K562 (cell line): Measurements from ENCODE around the gene COQ4. TPM values are rescaled to one million over a fixed set of nuclear protein-coding genes. Genes with fewer than 3 reads are reported as not detected.

Experiments
- ATAC-seq: fragments of 200-7000 bp; cut with Tn5 transposase; 3 replicates; pipeline ENCODE4 v1.9.1; 2020; ENCODE audit warnings: moderate library complexity
- BruUV-seq: library from RNA; stranded (reverse); fragments of 400-500 nt; replicated peaks from 2 replicates; lab custom pipeline; 2021; lab: Mats Ljungman, UMichigan
- CTCF ChIA-PET: fragments of 300-600 bp; formaldehyde crosslinking; extraction: SDS; loops from one replicate; lab custom pipeline; 2021; ENCODE audit warnings: low intra/inter-chr PET ratio; lab: Yijun Ruan, JAX
- POLR2A ChIA-PET: fragments of 300-600, 350-650 bp; sonication (Branson Sonifier 250); formaldehyde crosslinking; extraction: SDS; loops from one replicate; lab custom pipeline; 2021; ENCODE audit warnings: antibody characterized with exemption, inconsistent platforms; lab: Yijun Ruan, JAX
- DNase-seq, 4 experiments: peaks; one replicate each; pipeline versions ENCODE4 v3.0.0 to v3.0.0-alpha.2; 2011 to 2018; ENCODE audit warnings: low spot score in 3 of 4, mixed read lengths in 3 of 4; ENCODE audit errors: extremely low read depth in 1 of 4
- FAIRE-seq: peaks from 2 replicates; lab custom pipeline; 2011; peaks lifted over from hg19 to GRCh38; lab: Jason Lieb, UNC
- H2AFZ ChIP-seq: 2 replicates; pipeline ENCODE4 v1.6.0; 2011; ENCODE audit warnings: low read depth, low read length, control low read depth, inconsistent platforms
- H3K27ac ChIP-seq: fragments of 200-600 bp; 3 replicates; pipeline ENCODE4 v1.8.0; 2011; ENCODE audit warnings: low read depth, mild to moderate bottlenecking, control low read depth, inconsistent platforms, low read length, moderate library complexity, mixed read lengths; ENCODE audit errors: extremely low read depth
- H3K27me3 ChIP-seq, 2 experiments: fragments of 300-600 bp in 1 of 2; 2 replicates in 1 of 2; 3 replicates in 1 of 2; pipeline versions ENCODE4 v1.6.0 to v1.8.0; 2011; ENCODE audit warnings: inconsistent platforms in 2 of 2, low read length in 2 of 2, mild to moderate bottlenecking in 1 of 2, mixed read lengths in 1 of 2, moderate library complexity in 1 of 2; ENCODE audit not compliant: control insufficient read depth in 2 of 2, insufficient read depth in 2 of 2
- H3K36me3 ChIP-seq: fragments of 300-600 bp; 3 replicates; pipeline ENCODE4 v1.8.0; 2011; ENCODE audit warnings: mild to moderate bottlenecking, low read length, inconsistent platforms; ENCODE audit not compliant: control insufficient read depth, insufficient read depth
- H3K4me1 ChIP-seq, 2 experiments: fragments of 200-600 bp in 1 of 2; replicated peaks in 1 of 2; 2 replicates in 1 of 2; 3 replicates in 1 of 2; pipeline versions ENCODE4 v1.5.1 to v1.8.0; 2011; ENCODE audit warnings: inconsistent platforms in 2 of 2, low read length in 2 of 2, mild to moderate bottlenecking in 1 of 2, mixed read lengths in 1 of 2, moderate library complexity in 1 of 2; ENCODE audit not compliant: control insufficient read depth in 2 of 2, insufficient read depth in 2 of 2
- H3K4me2 ChIP-seq: 2 replicates; pipeline ENCODE4 v1.6.1; 2011; ENCODE audit warnings: low read length, control low read depth, inconsistent platforms, mixed read lengths; ENCODE audit not compliant: insufficient read depth
- H3K4me3 ChIP-seq: fragments of 200-600 bp; sonication (generic), shearing (Covaris generic); 2 replicates; pipeline ENCODE4 v1.5.1; 2016; ENCODE audit warnings: control low read depth, inconsistent platforms
- H3K79me2 ChIP-seq: fragments of 200-600 bp; 3 replicates; pipeline ENCODE4 v1.8.0; 2011; ENCODE audit warnings: low read length, inconsistent platforms; ENCODE audit not compliant: control insufficient read depth, insufficient read depth
- H3K9ac ChIP-seq, 2 experiments: 2 replicates each; pipeline versions ENCODE4 v1.6.0 to v1.6.1; 2011; ENCODE audit warnings: low read depth in 2 of 2, low read length in 2 of 2, control low read depth in 1 of 2, inconsistent platforms in 1 of 2, mild to moderate bottlenecking in 1 of 2, mixed read lengths in 1 of 2; ENCODE audit not compliant: insufficient read depth in 1 of 2
- H3K9me1 ChIP-seq: one replicate; pipeline ENCODE4 v1.6.0; 2011; ENCODE audit warnings: inconsistent platforms, mild to moderate bottlenecking, low read length, moderate library complexity; ENCODE audit not compliant: control insufficient read depth, insufficient read depth
- H3K9me3 ChIP-seq: replicated peaks from 2 replicates; pipeline ENCODE4 v1.5.1; 2011; ENCODE audit warnings: low read depth, low read length, inconsistent platforms; ENCODE audit not compliant: control insufficient read depth, insufficient read depth
- H4K20me1 ChIP-seq: replicated peaks from 2 replicates; pipeline ENCODE4 v1.6.1; 2011; ENCODE audit warnings: low read length, inconsistent platforms, mixed read lengths; ENCODE audit not compliant: control insufficient read depth, insufficient read depth
- ETV1 ChIP-seq: fragments of 450-650 bp; conservative IDR thresholded peaks from 2 replicates; pipeline ENCODE4 v1.6.1; 2016; ENCODE audit warnings: missing genetic modification characterization, control low read depth, low read depth, missing compliant biosample characterization
- KLF10 ChIP-seq: fragments of 250-450 bp; sonication (Bioruptor Pico); IDR thresholded peaks from 2 replicates; pipeline ENCODE4 v1.6.1; 2021; ENCODE audit warnings: matching md5 sums
- NCOA2 ChIP-seq, 2 experiments: fragments of 450-650 bp; IDR thresholded peaks; 2 replicates each; pipeline ENCODE4 v1.6.1; 2018; ENCODE audit warnings: mild to moderate bottlenecking in 2 of 2, moderate library complexity in 1 of 2; ENCODE audit not compliant: partially characterized antibody in 2 of 2
- PHB ChIP-seq: fragments of 250-450 bp; sonication (Bioruptor Pico); IDR thresholded peaks from 2 replicates; pipeline ENCODE4 v1.5.0; 2021
- TAF15 ChIP-seq: fragments of 200-400 bp; formaldehyde crosslinking; IDR thresholded peaks from 2 replicates; pipeline ENCODE4 v1.6.1; 2017; ENCODE audit warnings: mild to moderate bottlenecking, low read depth, low read length, moderate library complexity
- ZEB2 ChIP-seq: fragments of 450-650 bp; IDR thresholded peaks from 2 replicates; pipeline ENCODE4 v1.6.1; 2016
- ZNF121 ChIP-seq: sonication (generic); formaldehyde crosslinking; conservative IDR thresholded peaks from 2 replicates; pipeline ENCODE4 v1.8.0; 2022; ENCODE audit warnings: missing genetic modification reagents
- ZNF780A ChIP-seq: fragments of 250-450 bp; sonication (Bioruptor Pico); IDR thresholded peaks from 2 replicates; pipeline ENCODE4 v1.5.0; 2021; ENCODE audit warnings: mild to moderate bottlenecking
- WGBS: fragments of 100-300 bp; shearing (Covaris generic); methylation state at CpG from one replicate; pipeline ENCODE4 v1.1.6; 2016; ENCODE audit warnings: low coverage, mixed read lengths; ENCODE audit not compliant: insufficient coverage; ENCODE audit errors: missing lambda C conversion rate; 5-methylcytosine and 5-hydroxymethylcytosine counted together
- in situ Hi-C: fragments of 300-500 bp; cut with MboI; formaldehyde crosslinking; loops from 4 replicates; pipeline ENCODE4 v1.15.0; 2018; ENCODE audit warnings: inconsistent platforms, mixed read lengths
- intact Hi-C: fragments of 100-400 bp; cut with micrococcal nuclease; formaldehyde crosslinking; loops from 2 replicates; pipeline ENCODE4 v1.14.2; 2022
- polyA plus RNA-seq, 8 experiments: library from polyadenylated mRNA; depleted of rRNA in 4 of 8; stranded (reverse) in 5 of 8; unstranded in 3 of 8; fragments of >200 nt; fragmentation: Nextera tagmentation in 2 of 8; fragmentation: Illumina TruSeq in 1 of 8; extraction: Ambion mirVana in 2 of 8; extraction: Trizol in 1 of 8; gene quantifications; 2 replicates each; pipeline versions ENCODE4 v1.2.1 to v1.2.3, GENCODE V29; 2011 to 2014; ENCODE audit warnings: inconsistent platforms in 1 of 8, missing spikeins in 1 of 8
- total RNA-seq, 7 experiments: library from RNA; depleted of rRNA in 6 of 7; stranded (reverse); fragments of >200 nt in 6 of 7; fragmentation: Illumina TruSeq in 2 of 7; extraction: Trizol in 2 of 7; gene quantifications; 2 replicates each; pipeline versions ENCODE4 v1.2.1 to v1.2.3, GENCODE V29; 2011 to 2021; ENCODE audit warnings: low replicate concordance in 1 of 7
- TF ChIP-seq, protein P1 (sequence below): fragments of 250-450 bp; sonication (Bioruptor Pico); IDR thresholded peaks from 2 replicates; pipeline ENCODE4 v1.5.0; 2020; ENCODE audit warnings: mild to moderate bottlenecking

Gene COQ4
- total and polyA plus RNA-seq, 9 of the 15 experiments (the other 6 are each of a cell fraction or from before 2014, with no cell fraction given), result 9.1 to 135 (median 67.2) TPM

DNA sequence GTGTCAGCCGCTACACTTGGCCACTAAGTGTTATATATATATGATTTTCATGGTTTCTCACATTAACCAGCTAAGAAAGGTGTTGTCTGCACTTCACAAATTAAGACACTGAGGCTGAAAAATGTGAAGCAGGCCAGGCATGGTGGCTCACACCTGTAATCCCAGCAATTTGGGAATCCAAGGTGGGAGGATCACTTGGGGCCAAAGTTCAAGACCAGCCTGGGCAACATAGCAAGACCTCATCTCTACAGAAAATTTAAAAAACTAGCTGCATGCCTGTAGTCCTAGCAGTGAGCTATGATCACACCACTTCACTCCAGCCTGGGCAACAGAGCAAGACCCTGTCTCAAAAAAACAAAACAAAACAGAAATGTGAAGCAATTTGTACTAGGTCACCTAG, 1.8 kb downstream of the COQ4 start:
- in situ Hi-C loops (loop anchor here (5.0 to 10.0 kb wide), 2 partner anchors 1348 to 1560 kb away; no protein-coding TSS in a partner anchor), intact Hi-C loops (no loop called here)
- Histone ChIP-seq H3K4me2 (no peak overlapping the region), H3K4me3 (no peak overlapping the region), H3K27me3 (no peaks in the 10 kb centered on the region), H2AFZ (no peak overlapping the region), H3K4me1 (peaks cover 13 to 30% of the 10 kb centered on the region in 2 experiments), H3K27ac (no peak overlapping the region), H3K79me2 (peaks cover 49% of the 10 kb centered on the region), H3K36me3 (peaks cover 69% of the 10 kb centered on the region), H4K20me1 (0 out of 2 replicates have a peak, but pooled peaks cover 4% of the 10 kb centered on the region), H3K9ac (peak overlapping the region in 1 of 2 experiments; percentile 93; a peak in 2 of 4 replicates), H3K9me3 (no peaks in the 10 kb centered on the region), H3K9me1 (no peaks in the 10 kb centered on the region)
- DNase-seq (no peak), FAIRE-seq (no peak), ATAC-seq (no peak)
- POLR2A ChIA-PET, result interaction anchor here (1.0 to 3.7 kb wide), 4 partner anchors 9 to 20 kb away, joined by 3 to 51 read pairs (median 8); no protein-coding TSS in a partner anchor
- WGBS, result 93% methylated on average over 1 of the region's 1 CpG
- TF ChIP-seq, protein P1, sequence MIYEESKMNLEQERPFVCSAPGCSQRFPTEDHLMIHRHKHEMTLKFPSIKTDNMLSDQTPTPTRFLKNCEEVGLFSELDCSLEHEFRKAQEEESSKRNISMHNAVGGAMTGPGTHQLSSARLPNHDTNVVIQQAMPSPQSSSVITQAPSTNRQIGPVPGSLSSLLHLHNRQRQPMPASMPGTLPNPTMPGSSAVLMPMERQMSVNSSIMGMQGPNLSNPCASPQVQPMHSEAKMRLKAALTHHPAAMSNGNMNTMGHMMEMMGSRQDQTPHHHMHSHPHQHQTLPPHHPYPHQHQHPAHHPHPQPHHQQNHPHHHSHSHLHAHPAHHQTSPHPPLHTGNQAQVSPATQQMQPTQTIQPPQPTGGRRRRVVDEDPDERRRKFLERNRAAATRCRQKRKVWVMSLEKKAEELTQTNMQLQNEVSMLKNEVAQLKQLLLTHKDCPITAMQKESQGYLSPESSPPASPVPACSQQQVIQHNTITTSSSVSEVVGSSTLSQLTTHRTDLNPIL (CRISPR knock-in tag), result no peak
- TF ChIP-seq ETV1 (no peak), NCOA2 (IDR thresholded peaks at IDR 0.05; ENCODE audit: partially characterized antibody in 2 of 2) (no peak), ZNF780A (no peak), PHB (CRISPR knock-in tag) (no peak), ZNF121 (CRISPR knock-in tag) (no peak), ZEB2 (no peak), KLF10 (CRISPR knock-in tag) (no peak), TAF15 (no peak)
- no TSS peak for BruUV-seq
- CTCF ChIA-PET, result no interaction called here
